Right lobe of liver (tissue), 6 donors: ENCODE results near the gene PTEN. TPM values are rescaled to one million over a fixed set of nuclear protein-coding genes. Genes with fewer than 3 reads are reported as not detected.

ENCODE experiments used
- ATAC-seq, 4 donors: fragments of 200-7000 bp; cut with Tn5 transposase; one replicate each; pipeline ENCODE4 v1.9.1; 2020; ENCODE audit warnings: mild to moderate bottlenecking in 4 of 4, moderate library complexity in 4 of 4
- DNase-seq, 3 donors: peaks; one replicate each; pipeline ENCODE4 v3.0.0-alpha.2; 2020
- H3K27ac ChIP-seq, 3 donors: fragments of 200-600 bp; one replicate each; pipeline ENCODE4 v1.8.0; 2022
- H3K27me3 ChIP-seq, 2 donors: fragments of 200-600 bp; one replicate each; pipeline ENCODE4 v1.8.0; 2022
- H3K36me3 ChIP-seq, 4 donors: fragments of 200-600 bp; sonication (generic) in 1 of 4; one replicate each; pipeline versions ENCODE4 v1.5.1 to v1.8.0; 2017 to 2022; ENCODE audit warnings: control low read depth in 1 of 4
- H3K4me1 ChIP-seq, 4 donors: fragments of 200-600 bp; sonication (generic) in 1 of 4; one replicate each; pipeline versions ENCODE4 v1.5.1 to v1.8.0; 2017 to 2022; ENCODE audit warnings: control low read depth in 1 of 4
- H3K4me3 ChIP-seq, 3 donors: fragments of 200-600 bp; one replicate each; pipeline ENCODE4 v1.8.0; 2022
- H3K9me3 ChIP-seq, 4 donors: fragments of 200-600 bp; sonication (generic) in 1 of 4; one replicate each; pipeline versions ENCODE4 v1.5.1 to v1.8.0; 2017 to 2022; ENCODE audit warnings: control low read depth in 1 of 4
- POLR2A ChIP-seq: fragments of 450-650 bp; IDR thresholded peaks from one replicate; pipeline ENCODE4 v1.6.1; 2017; ENCODE audit warnings: antibody characterized with exemption, mild to moderate bottlenecking
- whole genome bisulfite sequencing: methylation state at CpG from one replicate; pipeline ENCODE4 v1.1.6; 2018; ENCODE audit warnings: low coverage, low lambda C conversion rate; ENCODE audit not compliant: insufficient coverage; ENCODE audit errors: missing lambda C conversion rate; 5-methylcytosine and 5-hydroxymethylcytosine counted together
- intact Hi-C, 2 donors: fragments of 100-400 bp; cut with DNase I; formaldehyde crosslinking; loops; one replicate each; pipeline versions ENCODE4 v1.11.2 to v1.14.1; 2022
- total RNA-seq, 6 experiments: library from RNA; depleted of rRNA in 2 of 6; stranded (reverse); fragments of >200 nt in 2 of 6; fragmentation: NEBNext Ultra II Directional in 3 of 6; extraction: Animal tissue kit (Norgen Biotek cat#: 25700) in 3 of 6; gene quantifications; one replicate each; pipeline versions ENCODE4 v1.1.0 to v1.2.4, GENCODE V29; 2016 to 2023
- TF ChIP-seq, protein P1 (sequence below), 4 donors: fragments of 200-600 bp in 3 of 4; fragments of 450-650 bp in 1 of 4; IDR thresholded peaks; one replicate each; pipeline versions ENCODE4 v1.5.1 to v1.8.0; 2016 to 2022; ENCODE audit warnings: antibody characterized with exemption in 4 of 4, mild to moderate bottlenecking in 2 of 4
- donor health status: DM: no; HTN: yes; CAD: no.
- donor health status: DM: no; HTN: no; CAD: no.
- donor health status: DM: no; HTN: no; CAD: no.
- donor health status: DM: no; HTN: yes; CAD: no.
- donor health status: DM: no; HTN: yes; CAD: no.

The PTEN gene
- total RNA-seq, 6 experiments from 2014 or later = 37.5 to 73.7 (median 50.4) TPM

DNA sequence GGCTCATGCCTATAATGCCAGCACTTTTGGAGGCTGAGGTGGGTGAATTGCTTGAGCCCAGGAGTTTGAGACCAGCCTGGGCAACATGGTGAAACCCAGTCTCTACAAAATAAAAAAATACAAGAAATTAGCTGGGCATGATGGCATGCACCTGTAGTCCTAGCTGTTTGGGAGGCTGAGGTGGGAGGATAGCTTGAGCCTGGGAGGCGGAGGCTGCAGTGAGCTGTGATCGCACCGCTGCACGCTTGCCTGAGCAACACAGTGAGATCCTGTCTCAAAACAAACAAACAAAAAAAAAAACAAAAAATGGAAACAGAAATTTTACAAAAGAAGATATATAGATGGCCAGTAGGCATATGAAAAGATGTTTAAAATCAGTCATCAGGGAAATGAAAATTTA lies 57.1 kb downstream of the PTEN start:
- ATAC-seq (no peak), DNase-seq (no peak)
- no CpG with 5 or more reads among the region's 4 CpGs for WGBS
- H3K4me1 ChIP-seq = peaks cover 0 to 27% (median 0%) of the 10 kb centered on the region in 4 donors
- intact Hi-C loops = no loop called here
- no peak overlapping the region for H3K4me3 ChIP-seq
- H3K27me3 ChIP-seq = no peaks in the 10 kb centered on the region
- H3K36me3 ChIP-seq = no peaks in the 10 kb centered on the region
- TF ChIP-seq POLR2A = no peak
- TF ChIP-seq, protein P1, sequence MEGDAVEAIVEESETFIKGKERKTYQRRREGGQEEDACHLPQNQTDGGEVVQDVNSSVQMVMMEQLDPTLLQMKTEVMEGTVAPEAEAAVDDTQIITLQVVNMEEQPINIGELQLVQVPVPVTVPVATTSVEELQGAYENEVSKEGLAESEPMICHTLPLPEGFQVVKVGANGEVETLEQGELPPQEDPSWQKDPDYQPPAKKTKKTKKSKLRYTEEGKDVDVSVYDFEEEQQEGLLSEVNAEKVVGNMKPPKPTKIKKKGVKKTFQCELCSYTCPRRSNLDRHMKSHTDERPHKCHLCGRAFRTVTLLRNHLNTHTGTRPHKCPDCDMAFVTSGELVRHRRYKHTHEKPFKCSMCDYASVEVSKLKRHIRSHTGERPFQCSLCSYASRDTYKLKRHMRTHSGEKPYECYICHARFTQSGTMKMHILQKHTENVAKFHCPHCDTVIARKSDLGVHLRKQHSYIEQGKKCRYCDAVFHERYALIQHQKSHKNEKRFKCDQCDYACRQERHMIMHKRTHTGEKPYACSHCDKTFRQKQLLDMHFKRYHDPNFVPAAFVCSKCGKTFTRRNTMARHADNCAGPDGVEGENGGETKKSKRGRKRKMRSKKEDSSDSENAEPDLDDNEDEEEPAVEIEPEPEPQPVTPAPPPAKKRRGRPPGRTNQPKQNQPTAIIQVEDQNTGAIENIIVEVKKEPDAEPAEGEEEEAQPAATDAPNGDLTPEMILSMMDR (IDR thresholded peaks at IDR 0.05) = no peak
- H3K9me3 ChIP-seq = no peaks in the 10 kb centered on the region
- H3K27ac ChIP-seq = no peak overlapping the region

DNA sequence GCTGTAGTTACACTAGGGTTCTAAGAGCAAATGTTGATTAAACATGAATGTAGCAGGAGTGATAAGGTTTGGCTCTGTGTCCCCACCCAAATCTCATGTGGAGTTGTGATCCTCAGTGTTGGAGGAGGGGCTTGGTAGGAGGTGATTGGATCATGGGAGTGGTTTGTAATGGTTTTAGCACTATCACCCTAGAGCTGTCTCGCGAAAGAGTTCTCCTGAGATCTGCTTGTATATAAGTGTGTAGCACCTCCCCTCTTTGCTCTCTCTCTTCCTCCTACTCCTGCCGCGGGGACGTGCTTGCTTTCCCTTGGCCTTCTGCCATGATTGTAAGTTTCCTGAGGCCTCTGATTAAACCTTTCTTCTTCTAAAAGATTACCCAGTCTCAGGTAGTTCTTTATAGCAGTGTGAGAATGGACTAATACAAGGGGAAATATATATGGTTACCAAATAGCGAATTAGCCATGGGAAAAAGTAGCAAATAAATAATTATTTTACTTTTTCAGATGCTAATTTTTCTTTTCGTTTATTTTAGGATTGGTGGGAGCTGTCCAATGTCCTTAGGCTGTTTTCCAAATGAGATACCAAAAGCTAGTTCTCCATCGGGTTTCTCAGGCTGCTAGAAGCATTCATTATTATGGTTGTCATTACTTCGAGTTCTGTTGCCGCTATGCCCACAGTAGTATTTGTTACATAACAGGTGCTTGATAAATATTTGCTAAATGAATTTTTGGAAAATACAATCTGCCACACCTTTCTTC lies 58.7 kb downstream of the PTEN start:
- H3K27me3 ChIP-seq = no peaks in the 10 kb centered on the region
- intact Hi-C loops = no loop called here
- ATAC-seq (peak in 1 of 4 donors; percentile 21), DNase-seq (no peak)
- no peaks in the 10 kb centered on the region for H3K9me3 ChIP-seq
- no peak overlapping the region for H3K4me3 ChIP-seq
- whole genome bisulfite sequencing = 55% methylated on average over 8 of the region's 10 CpGs
- TF ChIP-seq, protein P1 (IDR thresholded peaks at IDR 0.05) = no peak
- TF ChIP-seq POLR2A = no peak
- no peaks in the 10 kb centered on the region for H3K36me3 ChIP-seq
- no peak overlapping the region for H3K27ac ChIP-seq
- peaks cover 0 to 29% (median 0%) of the 10 kb centered on the region in 4 donors for H3K4me1 ChIP-seq

DNA sequence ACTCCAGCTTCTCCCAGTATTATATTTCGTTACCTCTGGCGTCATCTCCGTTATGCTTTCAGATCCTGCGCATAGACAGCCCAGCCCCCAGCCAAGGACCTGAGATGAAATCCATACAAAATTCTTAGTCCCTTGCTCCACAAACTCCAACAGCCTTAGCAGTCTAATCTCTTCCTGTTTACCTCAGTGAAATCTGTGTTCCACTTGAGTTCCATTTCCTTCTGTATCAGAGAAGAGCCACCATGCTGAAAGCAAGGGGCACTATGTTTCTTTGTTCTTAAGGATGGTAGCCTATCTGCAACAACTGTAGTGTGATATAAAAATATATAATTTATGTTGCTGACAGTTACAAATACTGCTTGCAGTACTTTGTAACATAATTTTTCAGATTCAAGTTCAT lies 59.8 kb downstream of the PTEN start:
- Histone ChIP-seq H3K27me3 (no peaks in the 10 kb centered on the region), H3K4me3 (no peak overlapping the region), H3K36me3 (peaks cover 0 to 5% (median 0%) of the 10 kb centered on the region in 4 donors), H3K4me1 (peaks cover 0 to 26% (median 3%) of the 10 kb centered on the region in 4 donors), H3K9me3 (no peaks in the 10 kb centered on the region), H3K27ac (no peak overlapping the region)
- WGBS = 100% methylated on average over 4 of the region's 4 CpGs
- ATAC-seq (peak in 2 of 4 donors; percentile 31 to 44), DNase-seq (no peak)
- intact Hi-C loops = no loop called here
- no peak for TF ChIP-seq POLR2A
- TF ChIP-seq, protein P1 (IDR thresholded peaks at IDR 0.05) = no peak

DNA sequence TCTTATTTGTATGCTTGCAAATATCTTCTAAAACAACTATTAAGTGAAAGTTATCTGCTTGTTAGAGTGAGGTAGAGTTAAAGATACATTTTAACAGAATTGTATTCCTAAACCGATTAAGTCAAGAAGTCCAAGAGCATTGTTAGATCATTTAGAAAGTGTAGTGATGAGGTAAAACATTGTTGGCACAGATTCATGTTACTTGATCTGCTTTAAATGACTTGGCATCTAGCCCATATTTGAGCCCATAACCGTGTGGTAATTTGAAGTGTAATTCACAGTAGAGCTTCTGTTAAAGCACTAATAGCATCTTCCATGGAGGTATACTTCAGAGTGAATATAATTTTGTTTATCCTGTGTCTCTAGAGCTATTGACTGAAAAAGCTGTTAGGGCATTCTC lies 62.1 kb downstream of the PTEN start:
- DNase-seq (no peak), ATAC-seq (no peak)
- H3K4me1 ChIP-seq = peaks cover 0 to 37% (median 12%) of the 10 kb centered on the region in 4 donors
- intact Hi-C loops = no loop called here
- peaks cover 0 to 5% (median 0%) of the 10 kb centered on the region in 4 donors for H3K36me3 ChIP-seq
- WGBS = 43% methylated on average over 2 of the region's 2 CpGs
- no peak overlapping the region for H3K4me3 ChIP-seq
- no peaks in the 10 kb centered on the region for H3K9me3 ChIP-seq
- no peak overlapping the region for H3K27ac ChIP-seq
- TF ChIP-seq, protein P1 (IDR thresholded peaks at IDR 0.05) = no peak
- no peak for TF ChIP-seq POLR2A
- H3K27me3 ChIP-seq = no peaks in the 10 kb centered on the region
